Stimulated activated CD4-positive, alpha-beta T cell treated with anti-CD3 and anti-CD28 coated beads, Interleukin-4, amount 100 ng/mL, for 48 hours (primary cell): ENCODE measurements around the gene FAM184A.

Experiments used
- DNase-seq, 2 donors: peaks; one replicate each; pipeline ENCODE4 v3.0.0-alpha.2; 2020; ENCODE audit warnings: low read depth in 2 of 2

Gene FAM184A

DNA sequence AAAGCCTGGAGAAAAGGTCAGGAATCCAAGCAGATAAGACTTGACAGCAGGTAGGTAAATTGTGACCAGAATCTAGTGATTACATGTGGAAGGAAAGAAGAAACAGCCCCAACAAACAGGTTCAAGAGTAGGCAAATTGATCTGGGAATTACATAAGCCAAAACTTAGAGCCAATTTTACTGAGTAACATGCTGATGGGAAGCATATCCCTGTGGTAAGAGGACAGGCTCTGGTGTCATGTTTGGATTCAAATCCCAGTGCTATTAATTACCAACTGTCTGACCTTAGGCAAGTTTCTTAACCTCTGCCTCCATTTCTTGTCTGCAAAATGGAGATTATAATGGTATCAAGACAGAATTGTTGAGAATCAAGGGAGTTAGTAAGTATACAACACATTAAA is 163.9 kb downstream of the FAM184A start:
- no peak for DNase-seq

DNA sequence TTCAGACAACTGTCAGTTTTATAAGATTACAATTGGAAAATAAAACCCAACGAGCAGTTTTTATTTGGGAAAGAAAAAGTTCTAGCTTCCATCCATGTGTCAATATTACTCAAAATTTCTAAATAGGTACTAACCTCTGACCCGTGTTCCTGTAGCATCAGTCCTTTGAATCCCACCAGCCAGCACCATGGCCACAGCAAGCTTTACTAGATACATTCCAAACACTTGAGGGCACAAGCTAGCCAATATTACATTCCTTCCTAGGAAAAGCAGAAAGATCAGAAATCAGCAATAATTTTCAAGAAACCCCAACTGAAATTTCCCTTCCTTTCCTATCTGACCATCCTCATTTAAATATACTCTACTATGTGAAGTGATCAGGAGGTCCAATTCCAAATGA is 165.3 kb downstream of the FAM184A start:
- DNase-seq: no peak

GRCh38 chr6:118912646-118913045 is 165.8 kb downstream of the FAM184A start:
- no peak for DNase-seq
